Kidney (tissue), 14 donors: ENCODE measurements around the gene KNSTRN. TPM values are rescaled to one million over a fixed set of nuclear protein-coding genes. Genes with fewer than 3 reads are reported as not detected.

Experiments
- DNase-seq, 5 donors: peaks; one replicate each; pipeline ENCODE4 v3.0.0-alpha.2; 2013 to 2020
- FAIRE-seq: peaks from 2 replicates; lab custom pipeline; 2012; peaks lifted over from hg19 to GRCh38; lab: Jason Lieb, UNC
- H3K27ac ChIP-seq, 2 donors: one replicate each; pipeline ENCODE4 v1.7.0; 2013; ENCODE audit warnings: low read depth in 2 of 2, low read length in 2 of 2, inconsistent platforms in 1 of 2
- H3K27me3 ChIP-seq: one replicate; pipeline ENCODE4 v1.7.1; 2013; ENCODE audit warnings: low read length, inconsistent platforms; ENCODE audit not compliant: control insufficient read depth, insufficient read depth
- H3K36me3 ChIP-seq, 3 donors: one replicate each; pipeline versions ENCODE4 v1.7.0 to v1.7.1; 2013; ENCODE audit warnings: low read length in 3 of 3, control low read depth in 1 of 3, inconsistent platforms in 1 of 3; ENCODE audit not compliant: insufficient read depth in 3 of 3, control insufficient read depth in 2 of 3
- H3K4me1 ChIP-seq, 3 donors: one replicate each; pipeline versions ENCODE4 v1.7.0 to v1.7.1; 2013; ENCODE audit warnings: low read length in 3 of 3, inconsistent platforms in 1 of 3, low read depth in 1 of 3; ENCODE audit not compliant: control insufficient read depth in 2 of 3, insufficient read depth in 2 of 3
- H3K4me3 ChIP-seq, 3 donors: one replicate each; pipeline versions ENCODE4 v1.7.0 to v1.8.1; 2013; ENCODE audit warnings: low read length in 3 of 3, control low read depth in 1 of 3, inconsistent platforms in 1 of 3
- H3K9ac ChIP-seq, 3 donors: one replicate each; pipeline versions ENCODE4 v1.7.0 to v1.7.1; 2013; ENCODE audit warnings: low read length in 3 of 3, control low read depth in 1 of 3, inconsistent platforms in 1 of 3
- H3K9me3 ChIP-seq, 3 donors: one replicate each; pipeline versions ENCODE4 v1.7.0 to v1.7.1; 2013; ENCODE audit warnings: low read length in 3 of 3, control low read depth in 1 of 3, inconsistent platforms in 1 of 3; ENCODE audit not compliant: control insufficient read depth in 2 of 3, insufficient read depth in 1 of 3
- intact Hi-C: fragments of 100-400 bp; cut with DNase I; formaldehyde crosslinking; loops from one replicate; pipeline ENCODE4 v1.11.1; 2022
- polyA plus RNA-seq: library from polyadenylated mRNA; stranded (reverse); fragments of 350-450 nt; fragmentation: Illumina TruSeq; extraction: RNeasy Lipid Tissue Mini Kit (QIAGEN cat#74804); gene quantifications from one replicate; pipeline ENCODE4 v1.2.3, GENCODE V29; 2014; ENCODE audit warnings: low read depth, low replicate concordance; ENCODE audit not compliant: insufficient read depth
- total RNA-seq: library from RNA; stranded (reverse); fragmentation: NEBNext Ultra II Directional; extraction: Animal tissue kit (Norgen Biotek cat#: 25700); gene quantifications from one replicate; pipeline ENCODE4 v1.2.1, GENCODE V29; 2021
- TF ChIP-seq, protein P1 (sequence below): IDR thresholded peaks from 3 replicates; pipeline ENCODE4 v1.5.1; 2012; ENCODE audit warnings: mild to moderate bottlenecking, moderate library complexity, borderline replicate concordance; ENCODE audit not compliant: insufficient read depth; ENCODE audit errors: extremely low read depth
- donor health status: control.
- donor health status: control.
- donor health status: control.
- donor health status: control.
- donor health status: control.
- donor health status: DM: yes; HTN: yes; CAD: no.
- donor health status: Normal renal cell carcinoma (clear cell type).

The KNSTRN gene
- total and polyA plus RNA-seq, 2 donors from 2014 or later: 5.5 to 7.4 TPM

DNA sequence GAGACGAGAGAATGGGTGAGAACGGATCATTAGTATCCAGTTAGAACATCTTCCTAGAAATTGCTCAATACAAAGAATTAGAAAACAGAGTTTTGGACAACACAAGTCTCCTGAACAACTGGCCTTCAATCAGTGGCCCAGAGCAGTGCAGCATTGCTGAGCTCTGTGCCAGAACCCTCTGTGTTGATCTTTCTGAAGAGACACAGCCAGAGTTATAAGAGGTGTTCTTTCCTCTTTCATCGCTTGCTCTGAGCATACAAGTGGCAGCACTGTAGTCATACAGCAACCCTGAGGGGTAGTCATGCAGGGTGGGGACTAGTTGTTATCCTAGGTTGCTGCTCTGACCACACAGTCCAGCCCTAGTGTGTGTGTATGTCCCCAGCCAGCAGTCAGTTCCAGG is 4.0 kb downstream of the KNSTRN start:
- DNase-seq (no peak), FAIRE-seq (no peak)
- Histone ChIP-seq H3K36me3 (peaks cover 0 to 7% (median 5%) of the 10 kb centered on the region in 3 donors), H3K9ac (no peak overlapping the region), H3K27ac (no peak overlapping the region), H3K27me3 (no peaks in the 10 kb centered on the region), H3K4me1 (peaks cover 0 to 11% (median 9%) of the 10 kb centered on the region in 3 donors), H3K4me3 (no peak overlapping the region), H3K9me3 (no peaks in the 10 kb centered on the region)
- intact Hi-C loops: no loop called here
- TF ChIP-seq, protein P1, sequence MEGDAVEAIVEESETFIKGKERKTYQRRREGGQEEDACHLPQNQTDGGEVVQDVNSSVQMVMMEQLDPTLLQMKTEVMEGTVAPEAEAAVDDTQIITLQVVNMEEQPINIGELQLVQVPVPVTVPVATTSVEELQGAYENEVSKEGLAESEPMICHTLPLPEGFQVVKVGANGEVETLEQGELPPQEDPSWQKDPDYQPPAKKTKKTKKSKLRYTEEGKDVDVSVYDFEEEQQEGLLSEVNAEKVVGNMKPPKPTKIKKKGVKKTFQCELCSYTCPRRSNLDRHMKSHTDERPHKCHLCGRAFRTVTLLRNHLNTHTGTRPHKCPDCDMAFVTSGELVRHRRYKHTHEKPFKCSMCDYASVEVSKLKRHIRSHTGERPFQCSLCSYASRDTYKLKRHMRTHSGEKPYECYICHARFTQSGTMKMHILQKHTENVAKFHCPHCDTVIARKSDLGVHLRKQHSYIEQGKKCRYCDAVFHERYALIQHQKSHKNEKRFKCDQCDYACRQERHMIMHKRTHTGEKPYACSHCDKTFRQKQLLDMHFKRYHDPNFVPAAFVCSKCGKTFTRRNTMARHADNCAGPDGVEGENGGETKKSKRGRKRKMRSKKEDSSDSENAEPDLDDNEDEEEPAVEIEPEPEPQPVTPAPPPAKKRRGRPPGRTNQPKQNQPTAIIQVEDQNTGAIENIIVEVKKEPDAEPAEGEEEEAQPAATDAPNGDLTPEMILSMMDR: no peak

DNA sequence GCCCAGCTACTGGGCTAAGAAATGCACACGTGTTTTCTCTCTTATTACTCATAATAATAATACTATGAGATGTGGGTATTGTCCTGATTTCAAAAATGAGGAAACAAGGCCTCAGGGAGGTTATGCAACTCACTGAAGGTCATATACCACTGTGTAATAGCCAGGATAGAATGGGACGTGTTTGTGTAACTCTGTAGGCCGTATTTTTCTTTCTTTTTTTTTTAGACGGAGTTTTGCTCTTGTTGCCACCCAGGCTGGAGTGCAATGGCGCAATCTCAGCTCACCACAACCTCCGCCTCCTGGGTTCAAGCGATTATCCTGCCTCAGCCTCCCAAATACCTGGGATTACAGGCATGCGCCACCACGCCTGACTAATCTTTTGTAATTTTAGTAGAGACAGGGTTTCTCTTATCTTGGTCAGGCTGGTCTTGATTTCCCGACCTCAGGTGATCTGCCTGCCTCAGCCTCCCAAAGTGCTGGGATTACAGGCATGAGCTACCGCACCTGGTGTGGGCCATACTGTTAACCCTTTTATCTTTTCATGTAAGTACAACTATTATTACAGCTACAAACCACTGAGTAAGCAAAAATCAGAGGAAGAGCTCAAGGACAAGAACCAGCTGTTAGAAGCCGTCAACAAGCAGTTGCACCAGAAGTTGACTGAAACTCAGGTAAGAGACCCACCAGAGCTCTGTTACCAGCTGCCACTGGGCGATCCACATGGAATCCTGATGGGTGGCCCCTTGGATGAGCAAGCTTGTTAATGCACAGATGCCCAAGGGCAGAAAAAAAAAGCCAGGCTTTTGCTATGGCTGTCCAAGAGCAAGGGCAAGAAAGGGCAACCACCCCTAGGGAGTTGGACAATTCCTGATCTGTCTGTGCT is 6.7 kb downstream of the KNSTRN start:
- Histone ChIP-seq H3K4me3 (no peak overlapping the region), H3K27me3 (no peaks in the 10 kb centered on the region), H3K4me1 (no peaks in the 10 kb centered on the region), H3K36me3 (peaks cover 0 to 9% (median 6%) of the 10 kb centered on the region in 3 donors), H3K9ac (no peak overlapping the region), H3K27ac (no peak overlapping the region), H3K9me3 (no peaks in the 10 kb centered on the region)
- no peak for FAIRE-seq
- TF ChIP-seq, protein P1: no peak
- intact Hi-C loops: no loop called here
- DNase-seq: no peak

DNA sequence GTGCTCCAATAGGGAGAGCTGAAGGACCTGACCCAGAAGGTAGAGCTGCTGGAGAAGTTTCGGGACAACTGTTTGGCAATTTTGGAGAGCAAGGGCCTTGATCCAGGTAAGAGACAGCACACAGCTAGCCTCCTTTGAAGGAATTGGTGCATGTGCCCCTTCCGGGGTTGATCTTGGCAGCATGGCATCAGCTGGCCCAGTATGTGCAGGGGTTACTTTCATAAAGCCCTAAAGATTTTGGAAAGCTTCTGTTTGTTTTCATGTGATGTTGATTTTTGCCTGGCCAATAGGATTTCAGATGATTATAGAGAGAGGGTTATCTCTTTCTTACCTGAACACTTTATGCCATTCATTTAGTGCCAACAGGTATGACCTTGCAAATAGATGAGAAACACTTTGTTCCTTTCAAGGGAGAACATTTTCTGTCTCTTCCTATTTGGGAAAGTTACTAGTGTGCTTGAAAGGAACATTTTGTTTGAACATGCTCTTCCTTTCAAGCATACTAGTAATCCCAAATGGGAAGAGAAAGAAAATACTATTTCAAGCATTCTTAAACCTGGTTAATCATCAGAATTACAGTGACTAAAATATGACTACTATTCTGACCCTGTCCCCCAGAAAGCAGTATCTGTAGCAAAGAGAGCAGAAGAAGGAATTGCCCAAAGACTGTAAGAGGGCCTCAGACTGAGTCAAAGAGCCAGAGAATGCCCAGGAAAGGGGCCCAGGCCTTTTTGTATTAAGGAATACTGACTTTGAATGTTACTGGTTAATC is 7.5 kb downstream of the KNSTRN start:
- H3K27me3 ChIP-seq: no peaks in the 10 kb centered on the region
- no peak overlapping the region for H3K9ac ChIP-seq
- DNase-seq: no peak
- intact Hi-C loops: no loop called here
- no peaks in the 10 kb centered on the region for H3K9me3 ChIP-seq
- H3K4me3 ChIP-seq: no peak overlapping the region
- TF ChIP-seq, protein P1: no peak
- FAIRE-seq: no peak
- H3K4me1 ChIP-seq: no peaks in the 10 kb centered on the region
- peaks cover 0 to 9% (median 6%) of the 10 kb centered on the region in 3 donors for H3K36me3 ChIP-seq
- no peak overlapping the region for H3K27ac ChIP-seq
